ENCODE data around the gene PIGS. TPM values are rescaled to one million over a fixed set of nuclear protein-coding genes. Genes with fewer than 3 reads are reported as not detected.

The PIGS gene
- total and polyA plus RNA-seq, 2 of the 4 experiments (the other 2 are of a cell fraction) = 28.7 to 78.9 TPM

DNA sequence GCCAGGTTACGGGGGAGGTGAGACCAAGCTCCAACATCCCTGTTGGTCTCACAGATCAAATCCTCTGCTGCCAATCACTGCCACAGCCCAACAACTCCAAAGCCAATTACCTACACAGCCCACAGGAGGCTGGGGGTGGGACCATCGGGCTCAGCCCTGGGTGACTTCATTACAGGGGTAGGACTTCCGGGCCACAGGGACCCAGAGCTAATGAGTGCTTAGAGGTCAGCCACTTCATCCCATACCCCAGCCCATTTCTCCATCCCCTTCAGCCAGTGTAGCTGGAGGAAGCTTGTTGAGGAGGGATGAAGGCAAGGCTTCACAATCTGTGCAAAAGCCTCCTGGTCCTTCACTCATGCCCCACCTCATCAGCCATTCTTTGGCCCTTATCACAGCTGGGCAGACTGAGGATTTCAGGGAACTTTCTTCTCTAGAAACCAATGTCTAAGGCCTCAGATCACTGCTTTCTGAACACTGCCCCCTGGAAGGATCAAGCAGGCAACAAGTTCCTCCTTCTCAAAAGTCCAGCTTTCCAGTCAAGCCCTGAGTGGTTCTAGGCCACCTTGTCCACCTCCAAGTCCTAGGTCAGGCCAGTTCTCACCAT lies 59.4 kb downstream of the PIGS start:
- in situ Hi-C loops (cut with MboI; ENCODE audit: low sequenced_read_pairs) = no loop called here

More for the DNA sequence above, 59.4 kb downstream of the PIGS start:
- Histone ChIP-seq H3K4me1 (ENCODE audit: control insufficient read depth, insufficient read depth, low read length) (no peaks in the 10 kb centered on the region), H2BK15ac (ENCODE audit: low read depth, low read length) (no peak overlapping the region), H3K4me2 (ENCODE audit: low read depth, low read length) (no peak overlapping the region), H2BK20ac (ENCODE audit: low read depth, low read length) (no peak overlapping the region), H3K56ac (ENCODE audit: extremely low read depth, insufficient read depth, low read length) (no peak overlapping the region), H3K36me3 (ENCODE audit: control insufficient read depth, insufficient read depth, low read length) (no peaks in the 10 kb centered on the region), H4K8ac (ENCODE audit: low read depth in 2 of 2, low read length in 2 of 2) (no peak overlapping the region), H3K27ac (ENCODE audit: insufficient read depth, low read length) (no peak overlapping the region), H3K4me3 (ENCODE audit: insufficient read depth, low read depth, low read length) (no peak overlapping the region), H3K79me1 (ENCODE audit: low read depth in 1 of 2, low read length in 2 of 2) (no peaks in the 10 kb centered on the region), H4K91ac (ENCODE audit: insufficient read depth, low read depth, low read length) (no peak overlapping the region), H4K20me1 (ENCODE audit: insufficient read depth, low read length) (no peaks in the 10 kb centered on the region), H3K9me3 (ENCODE audit: control insufficient read depth, insufficient read depth, low read length) (no peaks in the 10 kb centered on the region), H2AFZ (replicated peaks; ENCODE audit: low read length, poor library complexity) (no peak overlapping the region), H3K18ac (ENCODE audit: low read depth, low read length) (no peak overlapping the region), H2BK5ac (ENCODE audit: low read depth, low read length, poor library complexity, severe bottlenecking) (no peak overlapping the region), H4K5ac (ENCODE audit: low read depth, low read length) (no peak overlapping the region), H2AK9ac (replicated peaks; ENCODE audit: low read depth, low read length, poor library complexity) (no peak overlapping the region), H3K4ac (ENCODE audit: low read depth, low read length) (no peak overlapping the region), H2AK5ac (ENCODE audit: low read depth, low read length) (no peak overlapping the region), H2BK120ac (ENCODE audit: low read depth, low read length) (no peak overlapping the region), H3K23ac (ENCODE audit: low read depth, low read length) (no peak overlapping the region), H3K9ac (ENCODE audit: low read depth, low read length) (no peak overlapping the region), H3K27me3 (ENCODE audit: control insufficient read depth, insufficient read depth, low read length) (peaks cover 73% of the 10 kb centered on the region), H3K9me1 (ENCODE audit: insufficient read depth, low read length) (0 out of 2 replicates have a peak, but pooled peaks cover 9% of the 10 kb centered on the region), H3K14ac (replicated peaks; ENCODE audit: low read depth, low read length) (no peak overlapping the region)
- intact Hi-C loops (cut with micrococcal nuclease) (no loop called here), dilution Hi-C loops (cut with HindIII; ENCODE audit: low sequenced_read_pairs, unreplicated experiment) (no loop called here)
- WGBS, 2 experiments (ENCODE audit: extremely low coverage in 2 of 2, insufficient read length in 1 of 2) = no CpG with 5 or more reads among the region's 3 CpGs
- no peak for TF ChIP-seq MXI1 (IDR thresholded peaks at IDR 0.05; ENCODE audit: borderline replicate concordance, low read depth, low read length)
- no peak for TF ChIP-seq RAD21 (IDR thresholded peaks at IDR 0.05; ENCODE audit: low read length)
- no peak for TF ChIP-seq RFX5 (IDR thresholded peaks at IDR 0.05; ENCODE audit: low read depth, low read length)
- no peak for TF ChIP-seq MAFK (IDR thresholded peaks at IDR 0.05; ENCODE audit: low read depth, low read length)
- no peak for TF ChIP-seq MAZ (IDR thresholded peaks at IDR 0.05; ENCODE audit: borderline replicate concordance, low read depth, low read length)
- no peak for TF ChIP-seq SMC3 (IDR thresholded peaks at IDR 0.05; ENCODE audit: low read depth, low read length)
- TF ChIP-seq CTCF (conservative IDR thresholded peaks at IDR 0.05; ENCODE audit: low read depth, low read length) = no peak
- no peak for TF ChIP-seq RCOR1 (IDR thresholded peaks at IDR 0.05; ENCODE audit: insufficient replicate concordance, low read length)
- BruUV-seq (replicated peaks) = no TSS peak
- ChIA-PET POLR2A (ENCODE audit: unreplicated experiment) (no interaction called here), CTCF (no interaction called here)
- DNase-seq = no peak
- ATAC-seq (ENCODE audit: low read depth) = no peak

All from IMR-90 (cell line).